ENCODE results near the gene VPS72.

DNA sequence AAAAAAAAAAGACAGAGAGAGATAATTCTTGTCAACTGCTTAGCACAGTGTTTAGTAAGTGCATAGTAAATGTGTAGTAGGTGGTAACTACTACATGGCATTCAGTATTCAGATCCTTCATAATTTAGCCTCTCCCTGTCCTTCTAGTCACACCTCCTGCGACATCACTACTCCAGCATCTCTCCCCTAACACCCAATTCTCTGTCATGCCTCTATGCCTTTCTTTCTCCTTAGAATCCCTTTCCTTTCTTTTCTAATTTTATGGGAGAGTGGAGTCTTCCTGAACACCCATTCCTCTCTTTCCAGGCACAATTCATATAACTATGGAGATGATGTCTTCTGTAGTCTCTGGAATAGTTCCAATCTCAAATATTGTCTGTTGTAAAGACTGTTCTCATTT lies 3.9 kb upstream of the VPS72 start:
- TF ChIP-seq POLR2A (IDR thresholded peaks at IDR 0.05) (no peak), EP300 (IDR thresholded peaks at IDR 0.05) (no peak)
- TF ChIP-seq, protein P1, sequence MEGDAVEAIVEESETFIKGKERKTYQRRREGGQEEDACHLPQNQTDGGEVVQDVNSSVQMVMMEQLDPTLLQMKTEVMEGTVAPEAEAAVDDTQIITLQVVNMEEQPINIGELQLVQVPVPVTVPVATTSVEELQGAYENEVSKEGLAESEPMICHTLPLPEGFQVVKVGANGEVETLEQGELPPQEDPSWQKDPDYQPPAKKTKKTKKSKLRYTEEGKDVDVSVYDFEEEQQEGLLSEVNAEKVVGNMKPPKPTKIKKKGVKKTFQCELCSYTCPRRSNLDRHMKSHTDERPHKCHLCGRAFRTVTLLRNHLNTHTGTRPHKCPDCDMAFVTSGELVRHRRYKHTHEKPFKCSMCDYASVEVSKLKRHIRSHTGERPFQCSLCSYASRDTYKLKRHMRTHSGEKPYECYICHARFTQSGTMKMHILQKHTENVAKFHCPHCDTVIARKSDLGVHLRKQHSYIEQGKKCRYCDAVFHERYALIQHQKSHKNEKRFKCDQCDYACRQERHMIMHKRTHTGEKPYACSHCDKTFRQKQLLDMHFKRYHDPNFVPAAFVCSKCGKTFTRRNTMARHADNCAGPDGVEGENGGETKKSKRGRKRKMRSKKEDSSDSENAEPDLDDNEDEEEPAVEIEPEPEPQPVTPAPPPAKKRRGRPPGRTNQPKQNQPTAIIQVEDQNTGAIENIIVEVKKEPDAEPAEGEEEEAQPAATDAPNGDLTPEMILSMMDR (IDR thresholded peaks at IDR 0.05), result no peak

Measured in ovary (tissue), 3 donors.